ENCODE data around the gene ST14.

DNA sequence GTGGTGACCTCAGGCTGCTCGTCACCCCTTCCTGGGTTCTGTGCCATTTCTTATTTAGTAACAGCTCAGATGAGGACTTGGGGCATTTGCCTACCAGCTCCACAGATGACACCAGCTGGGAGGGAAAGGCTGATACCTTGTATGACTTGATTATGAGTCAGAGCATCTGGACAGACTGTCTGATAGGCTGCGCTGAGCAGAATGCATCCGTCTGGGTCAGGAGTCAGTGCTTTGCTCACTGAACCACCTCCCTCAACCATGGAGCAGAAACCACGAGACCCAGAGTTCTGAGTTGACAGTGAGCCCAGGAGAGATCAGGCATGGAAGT lies 6.8 kb downstream of the ST14 start:
- TF ChIP-seq, protein P1, sequence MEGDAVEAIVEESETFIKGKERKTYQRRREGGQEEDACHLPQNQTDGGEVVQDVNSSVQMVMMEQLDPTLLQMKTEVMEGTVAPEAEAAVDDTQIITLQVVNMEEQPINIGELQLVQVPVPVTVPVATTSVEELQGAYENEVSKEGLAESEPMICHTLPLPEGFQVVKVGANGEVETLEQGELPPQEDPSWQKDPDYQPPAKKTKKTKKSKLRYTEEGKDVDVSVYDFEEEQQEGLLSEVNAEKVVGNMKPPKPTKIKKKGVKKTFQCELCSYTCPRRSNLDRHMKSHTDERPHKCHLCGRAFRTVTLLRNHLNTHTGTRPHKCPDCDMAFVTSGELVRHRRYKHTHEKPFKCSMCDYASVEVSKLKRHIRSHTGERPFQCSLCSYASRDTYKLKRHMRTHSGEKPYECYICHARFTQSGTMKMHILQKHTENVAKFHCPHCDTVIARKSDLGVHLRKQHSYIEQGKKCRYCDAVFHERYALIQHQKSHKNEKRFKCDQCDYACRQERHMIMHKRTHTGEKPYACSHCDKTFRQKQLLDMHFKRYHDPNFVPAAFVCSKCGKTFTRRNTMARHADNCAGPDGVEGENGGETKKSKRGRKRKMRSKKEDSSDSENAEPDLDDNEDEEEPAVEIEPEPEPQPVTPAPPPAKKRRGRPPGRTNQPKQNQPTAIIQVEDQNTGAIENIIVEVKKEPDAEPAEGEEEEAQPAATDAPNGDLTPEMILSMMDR (IDR thresholded peaks at IDR 0.05) = no peak
- TF ChIP-seq POLR2A (IDR thresholded peaks at IDR 0.05) = no peak

All from heart left ventricle (tissue), 13 donors.